GM19372 (cell line): ENCODE measurements around the gene ADCY2.

Source experiments
- ATAC-seq: cut with Tn5 transposase; IDR thresholded peaks from one replicate; pipeline ENCODE4 v1.9.1; 2021; ENCODE audit warnings: mild to moderate bottlenecking, low read depth, moderate library complexity; ENCODE audit not compliant: unreplicated experiment

The ADCY2 gene

DNA sequence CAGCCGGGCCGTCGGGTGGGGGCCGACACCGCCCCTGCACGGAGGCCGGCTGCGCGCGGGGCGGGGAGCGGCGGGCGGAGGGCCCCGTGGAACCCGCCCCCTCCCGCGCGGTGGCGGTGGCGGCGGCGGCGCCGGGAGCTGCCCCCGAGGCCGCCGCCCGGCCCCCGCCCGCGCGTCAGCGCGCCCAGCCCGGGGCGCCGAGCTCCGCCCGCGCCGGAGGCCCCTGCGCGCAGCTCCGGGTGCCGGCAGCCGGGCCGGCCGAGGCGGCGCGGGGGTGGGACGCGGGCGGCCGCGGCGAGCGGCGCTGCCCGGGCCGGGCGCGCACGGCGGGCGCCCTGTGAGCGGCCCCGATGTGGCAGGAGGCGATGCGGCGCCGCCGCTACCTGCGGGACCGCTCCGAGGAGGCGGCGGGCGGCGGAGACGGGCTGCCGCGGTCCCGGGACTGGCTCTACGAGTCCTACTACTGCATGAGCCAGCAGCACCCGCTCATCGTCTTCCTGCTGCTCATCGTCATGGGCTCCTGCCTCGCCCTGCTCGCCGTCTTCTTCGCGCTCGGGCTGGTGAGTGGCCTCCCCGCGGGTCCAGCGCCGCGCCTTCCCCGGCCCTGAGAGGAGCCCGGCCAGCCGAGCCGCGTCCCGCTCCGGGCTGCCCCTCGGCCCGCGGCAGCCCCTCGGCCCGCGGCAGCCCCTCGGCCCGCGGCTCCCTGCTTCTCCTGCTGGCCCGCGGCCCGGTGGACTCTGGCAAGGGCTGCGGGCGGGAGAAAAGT lies at the start of gene ADCY2:
Gene ADCY2, plus strand, starts transcription at position 192 of the 766 bp plus-strand sequence. Its CDS starts 159 bp downstream, at position 351.
- ATAC-seq = no peak

DNA sequence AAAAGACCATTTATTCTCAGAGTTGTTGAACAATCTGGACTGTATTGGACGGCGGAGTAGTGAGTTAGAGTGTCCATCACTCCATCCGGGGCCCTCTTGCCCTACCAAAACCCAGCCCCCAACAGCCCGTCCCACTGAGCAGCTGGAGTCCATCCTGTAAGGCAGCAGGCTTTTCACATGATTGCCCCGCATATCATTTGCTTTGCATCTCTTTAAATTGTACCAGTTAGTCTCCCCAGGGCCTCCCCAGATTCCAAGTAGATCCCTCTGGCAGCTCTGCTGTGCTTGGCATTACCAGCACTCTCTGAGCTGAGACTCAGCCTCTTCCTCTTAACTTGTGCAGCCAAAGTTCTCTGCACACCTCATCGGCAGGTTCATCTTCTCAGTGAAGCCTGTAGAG lies 48.6 kb upstream of the ADCY2 start:
- ATAC-seq = no peak

DNA sequence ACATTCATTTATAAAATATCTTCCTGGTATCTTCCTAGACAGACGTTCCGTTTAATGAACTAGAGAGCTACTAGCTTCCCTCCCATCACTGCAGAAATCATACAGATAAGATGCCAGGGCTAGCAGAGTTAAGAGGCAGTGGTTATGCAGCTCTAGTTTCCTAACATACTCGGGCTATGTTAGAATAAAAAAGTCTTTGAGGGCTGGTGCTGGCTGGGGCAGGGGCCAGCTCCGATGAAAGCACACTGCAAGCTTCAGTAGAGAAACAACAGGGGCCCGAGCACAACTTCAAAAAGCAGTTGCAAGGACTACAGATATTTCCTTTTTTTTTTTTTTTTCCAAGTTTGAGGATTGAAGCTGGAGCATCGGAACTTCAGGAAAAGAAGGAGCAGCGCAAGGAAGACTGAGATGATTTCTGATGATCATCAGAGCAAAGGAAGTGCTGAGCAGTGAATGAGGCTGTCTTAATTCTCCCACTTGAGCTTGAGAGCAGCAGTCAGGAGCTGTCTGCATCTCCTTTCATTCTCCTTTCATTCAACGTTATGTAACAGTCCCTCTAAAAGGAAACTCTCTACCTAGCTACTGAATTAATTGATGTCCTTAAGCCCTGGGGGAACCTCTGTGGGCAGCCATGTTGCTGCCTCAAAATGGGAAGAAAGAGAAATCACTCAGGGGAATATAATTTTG lies 47.6 kb upstream of the ADCY2 start:
- ATAC-seq = no peak

DNA sequence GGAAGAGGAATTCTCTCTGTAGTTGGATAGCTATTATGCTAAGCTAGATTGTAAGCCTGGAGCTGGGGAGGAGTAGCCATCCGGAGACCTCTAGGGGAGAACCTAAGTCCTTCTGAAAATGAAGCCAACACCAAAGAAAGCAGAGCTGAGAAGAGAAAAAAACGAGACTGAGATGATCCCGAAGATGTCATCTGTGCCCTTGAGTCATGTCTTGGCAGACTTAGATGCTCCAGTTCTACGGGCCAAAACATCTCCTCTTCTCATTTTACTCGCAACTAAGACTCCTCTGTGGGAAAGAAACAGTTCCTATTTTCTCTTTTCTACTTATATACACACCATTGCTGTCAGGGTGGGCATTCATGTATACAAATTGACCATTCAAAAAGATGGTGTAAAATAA lies 34.3 kb upstream of the ADCY2 start:
- no peak for ATAC-seq

DNA sequence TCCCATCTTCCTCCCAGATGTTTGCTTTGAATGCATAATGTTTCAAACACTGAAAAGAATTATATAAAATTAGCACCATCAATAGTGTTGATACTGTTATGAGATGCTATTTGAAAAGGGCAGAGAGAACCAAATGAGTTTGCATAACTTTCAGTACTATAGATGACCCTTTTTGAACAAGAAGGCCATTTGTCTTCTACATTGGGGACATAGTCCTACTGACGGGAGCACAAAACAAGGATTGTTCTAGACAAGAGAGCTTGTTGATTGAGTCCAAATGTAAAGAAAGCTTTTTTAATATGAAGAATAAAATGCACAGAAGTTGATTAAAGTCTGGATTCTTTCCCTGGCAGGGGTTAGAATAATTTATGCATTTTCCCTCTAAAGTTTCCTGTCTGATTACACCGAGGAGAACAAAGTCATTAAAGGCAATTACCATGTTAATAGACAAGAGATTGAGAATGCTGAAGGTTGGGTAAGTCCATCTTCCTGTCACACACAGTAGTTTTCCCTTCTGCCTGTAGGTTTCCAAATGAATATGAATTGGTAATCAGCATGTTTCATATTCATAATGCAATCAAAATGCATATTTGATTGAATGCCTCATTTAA lies 32.8 kb upstream of the ADCY2 start:
- ATAC-seq = no peak

DNA sequence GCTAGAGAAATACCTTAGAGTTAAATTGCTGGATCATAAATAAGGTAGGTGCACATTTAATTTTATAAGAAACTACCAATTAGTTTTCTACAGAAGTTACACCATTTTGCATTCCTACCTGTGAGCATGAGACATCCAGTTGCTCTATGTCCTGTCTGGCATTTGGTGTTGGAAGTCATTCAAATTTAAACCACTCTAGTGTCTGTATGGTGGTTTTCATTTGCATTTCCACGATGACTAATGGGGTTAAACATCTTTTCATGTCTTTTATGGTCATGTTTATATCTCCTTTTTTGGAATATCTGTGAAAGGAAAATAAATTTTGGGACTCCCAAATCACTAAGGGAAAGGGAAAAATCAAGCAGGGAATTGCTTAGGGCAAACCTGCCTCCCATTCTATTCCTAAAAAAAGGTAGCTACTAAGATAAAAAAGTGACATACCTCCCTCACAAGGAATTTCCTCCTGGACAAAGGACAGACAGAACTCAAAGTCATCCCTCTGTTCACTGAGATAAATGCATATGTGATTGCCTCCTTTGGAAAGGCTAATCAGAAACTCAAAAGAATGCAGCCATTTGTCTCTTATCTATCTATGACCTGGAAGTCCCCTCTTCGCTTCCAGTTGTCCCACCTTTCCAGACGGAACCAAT lies 31.6 kb upstream of the ADCY2 start:
- no peak for ATAC-seq

DNA sequence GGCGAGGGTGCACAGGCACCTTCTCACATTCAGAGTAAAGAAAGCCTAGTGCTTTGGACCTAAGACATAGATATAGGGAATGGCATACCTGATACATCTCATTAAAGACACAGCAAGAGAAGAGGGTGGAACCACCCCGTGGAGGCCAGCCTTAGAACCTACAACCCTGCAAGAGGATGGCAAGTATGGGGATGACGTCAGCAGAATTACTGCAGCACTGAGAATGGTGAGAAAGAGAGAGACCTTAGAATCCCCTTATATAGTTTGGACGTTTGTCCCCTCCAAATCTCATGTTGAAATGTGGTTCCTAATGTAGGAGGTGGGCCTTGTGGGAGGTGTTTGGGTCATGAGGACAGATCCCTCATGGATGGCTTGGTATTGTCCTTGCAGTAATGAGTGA lies 28.2 kb upstream of the ADCY2 start:
- ATAC-seq = no peak

DNA sequence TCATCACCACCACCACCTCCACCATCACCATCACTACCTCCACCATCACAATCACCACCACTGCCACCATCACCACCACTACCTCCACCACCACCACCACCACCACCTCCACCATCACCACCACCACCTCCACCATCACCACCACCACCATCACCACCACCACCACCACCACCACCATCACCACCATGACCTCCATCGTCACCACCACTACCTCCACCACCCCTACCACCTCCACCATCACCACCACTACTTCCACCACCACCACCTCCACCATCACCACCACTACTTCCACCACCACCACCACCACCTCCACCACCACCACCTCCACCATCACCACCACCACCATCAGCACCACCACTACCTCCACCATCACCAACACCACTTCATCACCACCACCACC lies 23.5 kb upstream of the ADCY2 start:
- ATAC-seq = no peak

DNA sequence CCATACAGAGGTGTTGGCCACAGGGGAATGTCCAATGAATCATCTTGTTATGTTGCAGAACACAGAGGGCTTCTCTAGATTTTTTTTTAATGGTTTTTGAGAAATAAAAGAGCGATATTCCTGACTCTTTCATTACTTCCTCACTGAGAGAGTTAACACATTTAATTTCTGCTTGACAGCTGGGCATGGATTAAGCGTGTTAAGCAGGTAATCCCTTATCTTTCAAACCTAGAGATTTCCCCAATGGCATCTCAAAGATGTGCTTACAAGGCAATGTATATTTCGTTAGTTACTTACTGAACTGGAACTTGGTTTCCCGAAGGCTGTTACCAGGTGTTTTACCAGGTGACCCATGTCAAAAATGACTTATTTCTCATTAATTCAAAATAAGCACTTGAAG lies 21.8 kb upstream of the ADCY2 start:
- ATAC-seq = no peak

DNA sequence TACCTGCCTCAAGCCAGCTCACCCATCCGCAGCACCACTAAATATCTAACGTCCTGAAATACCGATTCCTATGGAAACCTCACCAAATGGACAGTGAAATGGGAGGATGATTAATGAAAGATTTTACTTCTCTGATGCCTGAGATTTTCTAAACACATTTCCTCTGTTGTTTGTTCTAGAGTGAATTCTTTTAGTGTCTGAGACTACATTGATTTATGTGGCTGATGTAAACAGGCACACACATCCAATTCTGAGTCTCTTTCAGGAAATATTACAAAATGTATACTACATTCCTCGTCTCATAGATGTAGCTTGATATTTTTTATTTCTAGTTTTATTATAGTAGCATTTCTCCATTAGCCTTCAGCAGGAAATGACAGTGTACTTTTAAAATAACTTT lies 20.5 kb upstream of the ADCY2 start:
- no peak for ATAC-seq

DNA sequence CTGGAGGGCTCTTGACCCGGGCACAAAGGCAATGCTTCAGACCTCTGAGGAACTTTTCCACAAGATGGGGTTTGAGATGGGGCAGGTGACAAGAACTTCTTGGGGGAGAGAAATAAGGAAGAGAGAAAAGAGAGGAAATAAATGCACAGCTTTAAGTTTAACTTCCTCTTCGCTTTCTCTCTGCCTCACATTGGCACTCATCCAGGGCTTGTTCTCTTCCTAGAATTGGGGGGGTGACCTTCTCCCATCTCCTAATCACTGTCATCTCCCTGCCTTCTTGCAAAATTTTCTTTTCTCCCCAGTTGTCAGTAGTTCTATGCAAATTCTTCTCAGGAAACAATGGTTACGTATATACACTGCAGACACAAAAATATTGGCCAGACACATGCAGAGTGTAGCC lies 19.1 kb upstream of the ADCY2 start:
- no peak for ATAC-seq

DNA sequence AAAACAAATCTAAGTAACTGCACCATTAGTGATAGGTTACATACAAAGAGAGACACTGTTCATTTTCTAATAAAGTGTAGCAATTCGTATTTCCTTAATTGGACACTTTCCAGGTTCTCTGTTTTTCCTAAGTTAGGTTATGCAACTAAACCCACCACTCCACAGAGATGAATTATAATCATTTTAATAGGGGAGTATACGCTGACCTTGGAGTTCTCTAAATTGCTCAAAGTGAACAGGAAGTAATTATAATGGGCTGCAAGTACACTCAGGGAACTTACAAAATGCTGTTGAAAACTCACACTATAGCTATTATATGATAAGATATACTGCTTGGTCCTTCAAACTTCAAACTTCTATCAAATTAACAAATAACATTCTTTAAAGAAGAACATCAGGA lies 18.2 kb upstream of the ADCY2 start:
- no peak for ATAC-seq

DNA sequence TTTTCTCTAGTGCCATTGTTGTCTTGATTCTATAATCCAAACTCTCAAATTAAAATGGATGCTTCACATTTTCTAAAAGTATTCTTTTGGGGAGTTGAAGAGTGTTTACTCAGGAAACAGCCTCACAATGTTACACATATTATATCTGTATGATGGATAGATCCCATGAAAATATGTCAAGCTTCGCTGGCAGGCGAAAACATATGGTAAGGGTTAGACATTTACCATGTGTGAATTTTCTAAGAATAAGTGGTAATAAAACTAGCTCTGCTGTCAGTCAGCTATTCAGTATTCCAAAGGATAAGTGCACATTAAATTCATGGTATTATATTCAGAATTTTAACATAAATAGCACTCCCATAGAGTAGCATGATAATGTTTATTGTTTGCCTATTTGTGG lies 13.3 kb upstream of the ADCY2 start:
- no peak for ATAC-seq

DNA sequence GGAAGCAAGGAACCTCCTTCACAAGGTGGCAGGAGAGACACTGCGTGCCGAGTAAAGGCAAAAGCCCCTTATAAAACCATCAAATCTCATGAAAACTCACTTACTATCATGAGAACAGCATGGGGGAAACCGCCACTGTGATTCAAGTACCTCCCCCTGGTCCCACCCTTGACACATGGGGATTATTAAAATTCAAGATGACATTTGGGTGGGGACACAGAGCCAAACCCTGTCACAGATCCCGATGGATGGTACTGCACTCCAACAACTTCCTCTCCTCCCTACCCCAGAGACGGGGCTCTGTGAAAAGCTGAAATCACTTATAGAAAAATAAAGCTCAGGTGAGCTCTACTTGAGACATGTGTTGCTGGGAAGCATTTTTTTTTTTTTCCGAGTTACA lies 10.3 kb upstream of the ADCY2 start:
- no peak for ATAC-seq

DNA sequence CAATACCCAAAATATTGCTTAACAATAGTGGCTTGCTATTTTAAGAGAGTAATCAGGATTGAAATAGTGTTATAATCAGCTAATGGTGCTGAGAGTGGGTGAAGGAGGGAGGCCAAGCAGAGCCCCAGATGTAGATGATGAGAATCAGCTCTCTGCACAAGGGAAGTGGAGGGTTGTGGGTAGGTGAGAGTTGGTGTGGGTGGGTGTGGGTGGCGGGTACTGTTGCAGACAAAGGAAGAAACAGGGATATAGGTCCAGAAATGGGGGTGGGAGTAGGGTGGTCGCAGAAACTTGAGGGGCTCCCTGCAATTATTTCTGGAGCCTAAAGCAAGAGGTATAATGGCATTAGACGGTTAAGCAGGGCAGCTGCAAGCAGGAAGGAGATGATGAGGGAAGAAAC lies 7.4 kb upstream of the ADCY2 start:
- ATAC-seq = no peak

DNA sequence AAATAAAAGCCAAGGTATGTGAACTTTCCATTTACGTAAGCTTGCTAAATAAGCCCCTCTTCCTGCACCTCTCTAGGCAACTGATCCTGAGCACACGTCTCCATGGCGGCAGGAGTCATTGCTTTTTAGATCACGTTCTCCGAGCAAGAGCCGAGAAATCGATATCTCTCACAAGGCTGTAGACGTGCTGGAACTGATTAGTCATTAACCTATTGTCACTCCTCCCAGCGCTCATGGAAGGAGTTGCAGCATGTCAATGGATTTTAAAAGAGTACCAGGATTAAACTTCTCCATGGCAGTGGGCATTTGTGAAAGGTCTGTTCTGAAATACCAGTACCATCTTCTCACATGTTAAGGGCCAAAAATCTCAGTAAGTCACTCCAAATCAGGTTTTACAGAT lies 4.7 kb upstream of the ADCY2 start:
- ATAC-seq = no peak

DNA sequence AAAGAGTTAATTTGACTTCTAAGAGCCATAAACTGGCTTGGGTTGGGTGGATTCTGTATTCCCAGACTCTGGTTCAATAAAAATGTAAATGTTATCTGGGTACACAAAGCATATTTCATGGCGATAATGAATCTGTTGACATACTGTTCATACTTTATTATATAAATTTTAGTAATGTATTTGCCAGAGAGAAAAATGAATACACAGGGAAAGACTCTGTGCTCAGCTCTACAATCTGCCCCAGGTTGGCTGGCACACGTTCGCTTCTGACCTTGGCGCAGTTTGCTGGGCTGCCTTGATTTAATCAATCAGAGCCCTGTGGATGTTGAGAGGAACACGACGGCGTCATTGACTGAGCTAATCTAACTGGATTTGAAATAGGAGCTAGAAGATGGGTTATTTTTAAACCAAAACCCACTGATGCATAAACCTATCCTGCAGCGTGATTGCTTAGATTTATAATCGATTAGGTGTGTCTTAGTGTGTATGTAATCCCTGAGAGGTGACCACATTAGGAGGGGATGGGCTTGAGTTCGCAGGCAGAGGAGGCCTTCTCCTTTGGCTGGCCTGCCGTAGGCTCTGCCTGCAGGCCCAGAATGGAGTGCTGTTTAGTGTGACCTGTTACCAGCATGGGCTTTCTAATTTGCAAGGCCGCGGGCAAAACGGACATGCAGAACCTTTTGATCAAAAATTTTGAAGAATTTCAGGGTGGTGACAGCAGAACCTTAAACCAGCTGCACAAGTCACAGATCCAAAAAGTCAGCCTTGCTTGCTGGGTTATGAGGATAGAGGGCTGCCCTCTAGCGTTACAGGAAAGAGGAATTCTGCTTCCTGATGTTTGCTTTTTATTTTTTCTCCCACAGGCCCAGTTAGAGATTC lies 3.9 kb upstream of the ADCY2 start:
- ATAC-seq = no peak

DNA sequence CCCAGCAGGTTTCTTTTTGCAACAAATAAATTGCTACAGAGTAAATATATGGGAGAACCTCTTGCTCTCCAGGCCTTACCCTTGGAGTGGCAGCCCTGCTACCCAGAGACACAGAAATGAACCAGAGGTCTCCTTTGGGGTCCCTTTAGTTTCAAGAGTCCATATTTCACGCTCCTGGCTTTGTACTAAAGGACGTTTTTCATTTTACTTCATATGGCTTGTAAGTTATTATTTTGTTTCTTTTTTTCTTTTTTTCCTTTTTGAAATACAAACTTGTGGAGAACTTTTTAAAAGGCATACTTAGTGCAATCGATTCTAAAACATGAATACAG lies 3.3 kb upstream of the ADCY2 start:
- ATAC-seq = no peak

DNA sequence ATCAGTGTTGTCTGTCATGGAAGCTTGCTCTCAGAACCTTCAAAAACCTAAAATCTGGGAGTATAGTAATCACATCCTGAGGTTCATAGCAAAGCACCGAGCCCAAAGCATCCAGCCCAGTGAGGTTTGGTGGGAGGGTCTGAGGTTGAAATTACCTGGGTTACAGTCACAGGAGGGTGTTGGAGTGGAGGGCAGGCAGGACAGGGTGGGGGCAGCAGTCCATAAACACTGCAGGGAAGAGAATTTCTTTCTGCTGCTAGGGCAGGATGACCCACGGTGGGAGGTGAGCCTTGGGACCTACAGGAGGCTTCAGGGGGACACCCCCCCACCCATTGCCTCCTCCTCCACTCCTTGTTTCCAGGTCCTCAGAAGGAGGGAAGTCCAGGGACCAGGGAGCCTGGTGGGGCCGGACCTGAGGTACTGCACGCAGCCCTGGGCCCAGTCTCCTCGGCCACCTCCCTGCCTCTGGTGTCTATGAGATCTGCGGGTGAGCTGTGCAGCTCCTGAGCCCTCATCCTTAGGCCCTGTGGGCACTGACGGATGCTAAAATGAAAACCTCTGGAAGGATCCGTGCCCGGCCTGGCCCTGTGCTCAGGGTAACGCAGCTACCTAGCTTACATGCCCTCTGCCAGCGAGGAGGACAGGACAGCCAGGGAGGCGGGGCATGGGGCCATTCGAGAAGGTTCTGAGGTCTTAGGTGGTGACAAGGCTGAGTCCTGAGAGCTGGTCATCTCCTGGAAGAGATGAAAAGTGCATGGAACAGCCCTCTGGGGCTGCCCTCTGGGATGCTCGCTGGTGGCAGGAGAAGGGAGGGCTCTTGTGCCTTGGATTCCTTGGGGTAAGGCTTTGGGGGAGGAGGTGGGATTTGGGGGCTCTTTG lies 1.8 kb upstream of the ADCY2 start:
- ATAC-seq = no peak
